H9 (cell line): ENCODE measurements around the gene BAG5. TPM values are rescaled to one million over a fixed set of nuclear protein-coding genes. Genes with fewer than 3 reads are reported as not detected.

ENCODE experiments used
- DNase-seq: peaks from one replicate; pipeline ENCODE4 v3.0.0-alpha.2; 2017
- H2AFZ ChIP-seq: one replicate; pipeline ENCODE4 v1.6.1; 2013; ENCODE audit warnings: mild to moderate bottlenecking, low read length, control low read depth, moderate library complexity
- H2AK5ac ChIP-seq: 2 replicates; pipeline ENCODE4 v1.6.1; 2013; ENCODE audit warnings: low read length, control low read depth, mixed read lengths; ENCODE audit not compliant: insufficient read length
- H2BK120ac ChIP-seq: one replicate; pipeline ENCODE4 v1.6.1; 2013; ENCODE audit warnings: low read depth, mild to moderate bottlenecking, low read length, control low read depth, inconsistent platforms; ENCODE audit not compliant: poor library complexity, severe bottlenecking
- H2BK12ac ChIP-seq: 2 replicates; pipeline ENCODE4 v1.6.1; 2013; ENCODE audit warnings: low read length, control low read depth, mixed read lengths, low read depth; ENCODE audit not compliant: insufficient read length
- H2BK15ac ChIP-seq: 2 replicates; pipeline ENCODE4 v1.6.1; 2013; ENCODE audit warnings: low read depth, low read length, control low read depth
- H2BK20ac ChIP-seq: one replicate; pipeline ENCODE4 v1.6.1; 2013; ENCODE audit warnings: low read depth, mild to moderate bottlenecking, low read length, control low read depth, inconsistent platforms; ENCODE audit not compliant: poor library complexity, severe bottlenecking
- H2BK5ac ChIP-seq: 2 replicates; pipeline ENCODE4 v1.6.1; 2013; ENCODE audit warnings: low read length, control low read depth, mixed read lengths; ENCODE audit not compliant: insufficient read length
- H3K14ac ChIP-seq: 2 replicates; pipeline ENCODE4 v1.6.1; 2013; ENCODE audit warnings: low read length, control low read depth; ENCODE audit not compliant: insufficient read depth
- H3K18ac ChIP-seq: 2 replicates; pipeline ENCODE4 v1.6.1; 2013; ENCODE audit warnings: low read depth, mild to moderate bottlenecking, mixed read lengths, low read length, control low read depth; ENCODE audit not compliant: insufficient read length
- H3K23ac ChIP-seq: 2 replicates; pipeline ENCODE4 v1.6.1; 2013; ENCODE audit warnings: low read length, control low read depth, mixed read lengths, low read depth; ENCODE audit not compliant: insufficient read length
- H3K23me2 ChIP-seq: 2 replicates; pipeline ENCODE4 v1.6.1; 2013; ENCODE audit warnings: low read depth, mild to moderate bottlenecking, mixed read lengths, low read length, control low read depth; ENCODE audit not compliant: insufficient read length, poor library complexity, severe bottlenecking
- H3K27ac ChIP-seq: 2 replicates; pipeline ENCODE4 v1.5.1; 2013; ENCODE audit warnings: low read length, control low read depth, mixed read lengths, low read depth; ENCODE audit not compliant: insufficient read length
- H3K27me3 ChIP-seq: 2 replicates; pipeline ENCODE4 v1.6.1; 2013; ENCODE audit warnings: low read length, control low read depth, inconsistent platforms; ENCODE audit not compliant: insufficient read depth
- H3K4ac ChIP-seq: 2 replicates; pipeline ENCODE4 v1.6.1; 2013; ENCODE audit warnings: low read depth, mild to moderate bottlenecking, control low read depth, inconsistent platforms, low read length, moderate library complexity
- H3K4me1 ChIP-seq: 2 replicates; pipeline ENCODE4 v1.6.1; 2013; ENCODE audit warnings: low read length, control low read depth, inconsistent platforms; ENCODE audit not compliant: insufficient read depth
- H3K4me2 ChIP-seq: 2 replicates; pipeline ENCODE4 v1.6.1; 2013; ENCODE audit warnings: low read length, control low read depth, mixed read lengths; ENCODE audit not compliant: insufficient read length, insufficient read depth
- H3K56ac ChIP-seq: 2 replicates; pipeline ENCODE4 v1.6.1; 2013; ENCODE audit warnings: low read depth, mild to moderate bottlenecking, mixed read lengths, low read length, control low read depth; ENCODE audit not compliant: insufficient read length
- H3K79me1 ChIP-seq: 2 replicates; pipeline ENCODE4 v1.6.1; 2013; ENCODE audit warnings: low read depth, mild to moderate bottlenecking, moderate library complexity, low read length, control low read depth, inconsistent platforms; ENCODE audit not compliant: insufficient read depth, poor library complexity, severe bottlenecking
- H3K79me2 ChIP-seq: 2 replicates; pipeline ENCODE4 v1.6.1; 2013; ENCODE audit warnings: low read length, control low read depth, inconsistent platforms; ENCODE audit not compliant: insufficient read depth
- H3K9ac ChIP-seq: 2 replicates; pipeline ENCODE4 v1.6.1; 2013; ENCODE audit warnings: low read length, control low read depth, mixed read lengths; ENCODE audit not compliant: insufficient read length; ENCODE audit errors: extremely low read depth
- H3K9me3 ChIP-seq: one replicate; pipeline ENCODE4 v1.6.1; 2013; ENCODE audit warnings: low read depth, low read length, inconsistent platforms; ENCODE audit not compliant: control insufficient read depth
- H3T11ph ChIP-seq: one replicate; pipeline ENCODE4 v1.6.1; 2013; ENCODE audit warnings: mild to moderate bottlenecking, low read length, control low read depth, inconsistent platforms
- H4K20me1 ChIP-seq: one replicate; pipeline ENCODE4 v1.6.1; 2013; ENCODE audit not compliant: control insufficient read depth, insufficient read length, insufficient read depth
- H4K5ac ChIP-seq: 2 replicates; pipeline ENCODE4 v1.6.1; 2013; ENCODE audit warnings: low read depth, mild to moderate bottlenecking, mixed read lengths, low read length, control low read depth; ENCODE audit not compliant: insufficient read length
- H4K8ac ChIP-seq: replicated peaks from 2 replicates; pipeline ENCODE4 v1.6.1; 2013; ENCODE audit warnings: low read length, control low read depth, mixed read lengths, low read depth; ENCODE audit not compliant: insufficient read length
- H4K91ac ChIP-seq: 2 replicates; pipeline ENCODE4 v1.6.1; 2013; ENCODE audit warnings: low read depth, mild to moderate bottlenecking, moderate library complexity, mixed read lengths, low read length, control low read depth; ENCODE audit not compliant: insufficient read length
- H3K27ac Mint-ChIP-seq, 3 experiments: 2 replicates in 2 of 3; 3 replicates in 1 of 3; pipeline ENCODE4 v1.8.0; 2020 to 2021; ENCODE audit warnings: mixed read lengths in 3 of 3, mild to moderate bottlenecking in 1 of 3, moderate library complexity in 1 of 3
- H3K27me3 Mint-ChIP-seq: 2 replicates; pipeline ENCODE4 v1.8.0; 2021; ENCODE audit warnings: low read depth, mild to moderate bottlenecking, moderate library complexity, mixed read lengths
- H3K36me3 Mint-ChIP-seq, 3 experiments: 2 replicates in 2 of 3; 3 replicates in 1 of 3; pipeline ENCODE4 v1.8.0; 2020 to 2021; ENCODE audit warnings: low read depth in 3 of 3, mixed read lengths in 3 of 3; ENCODE audit not compliant: insufficient read depth in 1 of 3
- H3K4me1 Mint-ChIP-seq, 2 experiments: 2 replicates each; pipeline ENCODE4 v1.8.0; 2020; ENCODE audit warnings: mixed read lengths in 2 of 2
- H3K4me3 Mint-ChIP-seq, 2 experiments: 2 replicates in 1 of 2; 3 replicates in 1 of 2; pipeline ENCODE4 v1.8.0; 2020 to 2021; ENCODE audit warnings: mild to moderate bottlenecking in 2 of 2, mixed read lengths in 2 of 2, moderate library complexity in 1 of 2
- H3K9me3 Mint-ChIP-seq, 2 experiments: 2 replicates in 1 of 2; 3 replicates in 1 of 2; pipeline ENCODE4 v1.8.0; 2020; ENCODE audit warnings: mild to moderate bottlenecking in 2 of 2, mixed read lengths in 2 of 2, moderate library complexity in 1 of 2
- CTCF ChIP-seq: fragments of 200-600 bp; sonication (generic); conservative IDR thresholded peaks from 3 replicates; pipeline ENCODE4 v1.8.0; 2021; ENCODE audit warnings: antibody characterized with exemption, mild to moderate bottlenecking
- WGBS: extraction: QIAGEN DNeasy Blood & Tissue Kit; methylation state at CpG from one replicate; pipeline ENCODE4 v1.1.7; 2013; ENCODE audit warnings: missing lambda C conversion rate, low lambda C conversion rate, mixed read lengths; ENCODE audit not compliant: insufficient read length; ENCODE audit errors: extremely low coverage; 5-methylcytosine and 5-hydroxymethylcytosine counted together
- total RNA-seq: library from RNA; stranded (reverse); gene quantifications from 2 replicates; pipeline ENCODE4 v1.2.1, GENCODE V29; 2021

BAG5 gene
- total RNA-seq, 1 experiment from 2014 or later, result 38.0 TPM

DNA sequence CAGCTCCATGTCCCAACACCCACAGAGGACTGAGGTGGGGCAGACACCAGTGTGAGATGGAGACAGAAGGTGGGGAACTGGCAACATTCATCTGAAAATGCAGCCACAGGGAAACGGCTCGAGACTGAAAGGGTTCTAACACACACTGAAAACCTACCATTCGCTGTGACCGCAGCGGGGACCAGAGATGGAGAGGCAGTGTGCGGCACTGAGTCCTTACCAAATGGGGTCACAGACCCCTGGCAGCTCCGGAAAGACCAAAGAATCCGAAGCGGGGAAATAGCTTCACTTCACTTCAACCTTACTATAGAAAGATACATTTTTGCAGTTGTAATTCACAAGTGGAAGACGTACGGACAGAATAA lies 9.6 kb downstream of the BAG5 start:
- H3K36me3 Mint-ChIP-seq, result peaks cover 0 to 3% (median 0%) of the 10 kb centered on the region in 3 experiments; a peak in 1 of 7 replicates
- H3K9ac ChIP-seq, result no peak overlapping the region
- H3K18ac ChIP-seq, result no peak overlapping the region
- WGBS, result no CpG with 5 or more reads among the region's 11 CpGs
- no peak overlapping the region for H4K91ac ChIP-seq
- no peak overlapping the region for H3K4me3 Mint-ChIP-seq
- H2BK120ac ChIP-seq, result no peak overlapping the region
- H2BK15ac ChIP-seq, result no peak overlapping the region
- H3K23me2 ChIP-seq, result no peaks in the 10 kb centered on the region
- H2BK20ac ChIP-seq, result no peak overlapping the region
- H3K27me3 ChIP-seq, result no peaks in the 10 kb centered on the region
- no peak overlapping the region for H4K5ac ChIP-seq
- H3K4me1 ChIP-seq, result no peaks in the 10 kb centered on the region
- no peaks in the 10 kb centered on the region for H3K27me3 Mint-ChIP-seq
- no peak overlapping the region for H3K56ac ChIP-seq
- H2AK5ac ChIP-seq, result no peak overlapping the region
- H2BK5ac ChIP-seq, result no peak overlapping the region
- no peak for DNase-seq
- H3K27ac Mint-ChIP-seq, result no peak overlapping the region
- H3K4me2 ChIP-seq, result no peak overlapping the region
- no peak overlapping the region for H3T11ph ChIP-seq
- TF ChIP-seq CTCF, result no peak
- no peaks in the 10 kb centered on the region for H3K9me3 Mint-ChIP-seq
- no peak overlapping the region for H2AFZ ChIP-seq
- H3K9me3 ChIP-seq, result no peaks in the 10 kb centered on the region
- H3K14ac ChIP-seq, result no peak overlapping the region
- no peaks in the 10 kb centered on the region for H3K79me1 ChIP-seq
- no peak overlapping the region for H4K8ac ChIP-seq
- H3K23ac ChIP-seq, result no peak overlapping the region
- H3K4me1 Mint-ChIP-seq, result peaks cover 7 to 8% of the 10 kb centered on the region in 2 experiments
- H2BK12ac ChIP-seq, result no peak overlapping the region
- no peaks in the 10 kb centered on the region for H4K20me1 ChIP-seq
- no peak overlapping the region for H3K27ac ChIP-seq
- H3K79me2 ChIP-seq, result no peaks in the 10 kb centered on the region
- H3K4ac ChIP-seq, result no peak overlapping the region
